ENCODE results near the gene FNIP1.
"Not testable (repeated sequence)": the region's sequence is repeated elsewhere in the genome, so short reads cannot be mapped to it uniquely, and the experiment has no call there.

Gene FNIP1

DNA sequence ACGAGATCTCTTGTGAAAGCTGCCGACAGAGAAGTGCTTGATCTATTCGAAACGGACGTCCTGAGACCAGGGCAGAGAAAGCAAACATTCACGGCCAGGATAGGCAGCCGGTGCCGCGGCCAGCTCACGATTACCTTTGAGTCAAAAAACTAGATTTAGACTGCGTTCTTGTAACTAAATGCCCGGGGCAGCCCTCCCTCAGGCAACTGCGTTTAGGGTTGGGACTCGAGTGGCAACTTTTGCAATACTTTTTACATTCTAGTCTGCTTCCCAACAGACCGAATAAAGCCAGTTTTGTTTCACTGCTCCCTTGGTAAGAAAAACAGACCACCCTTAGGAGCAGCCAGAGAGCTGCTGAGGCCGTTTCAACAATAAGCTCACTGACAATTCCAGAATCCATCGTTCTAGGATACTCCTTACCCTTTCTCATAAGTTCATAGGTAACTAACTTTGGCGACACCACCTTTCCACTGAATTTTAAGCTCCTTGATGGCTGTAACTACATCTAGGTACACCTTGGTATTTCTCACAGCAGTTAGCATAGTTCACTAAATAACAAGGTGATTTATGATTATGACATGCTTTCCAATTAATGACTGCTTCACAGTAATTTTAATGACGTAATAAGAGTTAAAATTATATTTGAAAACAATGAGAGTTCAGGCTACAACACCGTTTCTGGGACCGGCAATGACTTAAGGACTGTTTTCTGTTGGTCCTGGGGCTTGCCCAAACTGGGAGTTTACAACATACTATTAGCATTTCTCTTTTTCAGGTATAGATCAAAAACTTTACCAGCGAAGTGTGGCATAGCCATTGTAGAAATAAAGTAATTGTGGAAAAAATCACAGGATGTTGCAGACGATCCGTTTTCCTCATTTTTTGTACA is 160.9 kb downstream of the FNIP1 start:
- FAIRE-seq = no peak

GRCh38 chr5:131634996-131635683 is 161.7 kb downstream of the FNIP1 start, which contains the start of gene RAPGEF6:
RAPGEF6 (minus strand) TSS chr5:131635229; CDS start chr5:131635030, 199 bp downstream.
- FAIRE-seq = peak; percentile 97

DNA sequence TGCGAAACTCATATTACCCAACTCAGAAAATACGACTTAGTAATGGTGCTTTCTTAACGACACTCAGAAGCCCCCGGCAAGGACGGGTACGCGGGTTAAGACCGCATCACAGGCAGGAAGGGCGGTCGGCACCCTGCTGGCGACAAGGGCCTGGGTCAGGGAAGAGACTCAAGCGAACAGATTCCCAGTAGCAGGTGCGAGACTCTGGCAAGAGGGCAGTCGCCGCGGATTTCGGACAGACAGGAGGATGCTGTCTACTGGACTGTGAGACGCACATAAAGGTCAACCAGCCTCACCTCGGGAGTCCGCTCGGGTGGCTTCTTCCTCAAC is 162.2 kb downstream of the FNIP1 start:
- FAIRE-seq = no peak

DNA sequence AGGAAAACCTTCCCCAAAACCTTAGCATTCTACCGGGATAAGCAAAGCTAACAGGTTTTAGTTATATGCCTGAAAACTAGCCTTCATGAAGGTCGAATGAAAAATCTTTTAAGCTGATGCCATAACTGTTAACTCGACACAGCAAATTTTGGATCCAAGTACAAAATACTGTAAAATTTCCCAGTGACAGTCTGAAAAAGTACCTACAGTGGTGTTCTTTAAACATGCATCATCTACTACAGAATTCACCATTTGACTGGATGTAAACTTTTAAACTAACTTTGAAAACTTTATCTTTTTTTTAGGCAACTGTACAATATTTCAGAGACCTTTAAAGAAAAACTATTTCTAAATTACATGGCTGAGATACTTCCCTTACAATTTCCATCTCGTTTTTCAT is 162.6 kb downstream of the FNIP1 start:
- FAIRE-seq = no peak

GRCh38 chr5:131633830-131634229 is 163.0 kb downstream of the FNIP1 start:
- no peak for FAIRE-seq

DNA sequence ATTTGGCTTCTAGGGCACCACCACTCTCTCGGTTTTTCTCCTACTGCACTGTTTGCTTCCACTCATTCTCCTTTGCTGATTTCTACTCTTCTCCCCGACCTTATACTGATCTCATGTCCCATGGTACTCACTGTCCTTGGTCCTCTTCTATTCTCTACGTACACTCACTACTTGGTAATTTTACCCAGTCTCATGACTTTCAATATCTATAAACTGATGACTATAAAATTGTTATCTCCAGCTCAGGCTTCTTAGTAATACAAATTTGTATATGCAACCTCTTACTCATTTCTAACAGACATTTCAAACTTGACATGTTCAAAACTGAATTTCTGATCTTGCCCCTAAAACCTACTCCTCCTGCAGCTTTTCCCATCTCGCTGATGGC is 165.9 kb downstream of the FNIP1 start:
- FAIRE-seq = no peak

- no peak for FAIRE-seq
Observed at GRCh38 chr5:131630208-131630962, 166.4 kb downstream of the FNIP1 start.

GRCh38 chr5:131628990-131629389 is 167.8 kb downstream of the FNIP1 start:
- FAIRE-seq = no peak

GRCh38 chr5:131627207-131627865 is 169.5 kb downstream of the FNIP1 start:
- FAIRE-seq = no peak

- no peak for FAIRE-seq
Observed at GRCh38 chr5:131622633-131623032, 174.2 kb downstream of the FNIP1 start.

- FAIRE-seq = not testable (repeated sequence)
Observed at GRCh38 chr5:131621164-131621563, 175.7 kb downstream of the FNIP1 start.

DNA sequence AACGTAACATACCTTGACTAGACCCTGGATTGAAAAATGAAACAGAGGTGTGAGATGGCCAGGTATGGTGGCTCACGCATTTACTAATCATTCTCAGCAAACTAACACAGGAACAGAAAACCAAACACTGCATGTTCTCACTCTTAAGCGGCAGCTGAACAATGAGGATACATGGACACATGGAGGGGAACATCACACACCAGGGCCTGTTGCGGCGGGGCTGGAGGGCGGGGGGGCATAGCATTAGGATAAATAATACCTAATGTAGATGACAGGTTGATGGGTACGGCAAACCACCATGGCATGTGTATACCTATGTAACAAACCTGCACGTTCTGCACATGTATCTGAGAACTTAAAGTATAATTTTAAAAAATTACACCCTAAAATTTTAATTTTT is 177.7 kb downstream of the FNIP1 start:
- no peak for FAIRE-seq

DNA sequence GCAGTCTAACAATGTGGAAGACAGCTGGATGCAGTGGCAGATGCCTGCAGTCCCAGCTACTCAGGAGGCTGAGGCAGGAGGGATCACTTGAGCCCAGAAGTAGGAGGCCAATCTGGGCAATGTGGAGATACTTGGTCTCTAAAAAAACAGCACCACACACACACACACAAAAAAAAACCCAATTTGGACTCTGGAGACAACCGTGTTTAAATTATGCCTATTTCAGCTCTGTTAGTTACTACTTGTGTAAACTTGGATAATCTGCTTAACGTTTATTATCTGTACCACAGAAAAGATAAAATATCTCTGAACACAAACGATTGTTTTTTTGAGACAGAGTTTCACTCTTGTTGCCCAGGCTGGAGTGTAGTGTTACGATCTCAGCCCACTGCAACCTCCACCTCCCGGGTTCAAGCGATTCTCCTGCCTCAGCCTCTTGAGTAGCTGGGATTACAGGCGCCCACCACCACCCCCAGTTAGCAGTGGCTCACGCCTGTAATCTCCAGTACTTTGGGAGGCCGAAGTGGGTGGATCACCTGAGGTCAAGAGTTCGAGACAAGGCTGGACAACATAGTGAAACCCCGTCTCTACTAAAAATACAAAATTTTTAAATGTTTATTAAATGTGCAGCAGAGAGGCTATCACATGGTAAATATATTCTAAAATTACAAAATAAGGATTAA is 179.5 kb downstream of the FNIP1 start:
- no peak for FAIRE-seq

- FAIRE-seq = no peak
Observed at GRCh38 chr5:131615957-131616356, 180.9 kb downstream of the FNIP1 start.

DNA sequence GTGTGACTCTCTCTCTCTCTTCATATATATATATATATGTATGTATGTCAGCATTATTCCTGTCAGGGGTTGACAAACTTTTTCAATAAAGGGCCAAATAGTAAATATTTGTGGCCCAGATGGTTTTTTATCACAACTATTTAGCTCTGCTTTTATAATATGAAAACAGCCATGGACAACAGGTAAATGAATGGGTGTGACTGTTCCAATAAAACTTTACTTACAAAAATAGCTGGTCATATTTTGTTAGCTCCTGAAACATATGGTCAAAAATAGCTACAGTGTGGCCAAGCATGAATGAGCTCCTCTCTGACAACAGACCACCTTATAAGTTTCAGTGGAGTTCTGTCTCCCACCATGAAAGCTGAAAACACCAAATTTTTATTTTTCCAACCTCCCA is 183.4 kb downstream of the FNIP1 start:
- FAIRE-seq = no peak

- no peak for FAIRE-seq
Observed at GRCh38 chr5:131611064-131611381, 185.8 kb downstream of the FNIP1 start.

DNA sequence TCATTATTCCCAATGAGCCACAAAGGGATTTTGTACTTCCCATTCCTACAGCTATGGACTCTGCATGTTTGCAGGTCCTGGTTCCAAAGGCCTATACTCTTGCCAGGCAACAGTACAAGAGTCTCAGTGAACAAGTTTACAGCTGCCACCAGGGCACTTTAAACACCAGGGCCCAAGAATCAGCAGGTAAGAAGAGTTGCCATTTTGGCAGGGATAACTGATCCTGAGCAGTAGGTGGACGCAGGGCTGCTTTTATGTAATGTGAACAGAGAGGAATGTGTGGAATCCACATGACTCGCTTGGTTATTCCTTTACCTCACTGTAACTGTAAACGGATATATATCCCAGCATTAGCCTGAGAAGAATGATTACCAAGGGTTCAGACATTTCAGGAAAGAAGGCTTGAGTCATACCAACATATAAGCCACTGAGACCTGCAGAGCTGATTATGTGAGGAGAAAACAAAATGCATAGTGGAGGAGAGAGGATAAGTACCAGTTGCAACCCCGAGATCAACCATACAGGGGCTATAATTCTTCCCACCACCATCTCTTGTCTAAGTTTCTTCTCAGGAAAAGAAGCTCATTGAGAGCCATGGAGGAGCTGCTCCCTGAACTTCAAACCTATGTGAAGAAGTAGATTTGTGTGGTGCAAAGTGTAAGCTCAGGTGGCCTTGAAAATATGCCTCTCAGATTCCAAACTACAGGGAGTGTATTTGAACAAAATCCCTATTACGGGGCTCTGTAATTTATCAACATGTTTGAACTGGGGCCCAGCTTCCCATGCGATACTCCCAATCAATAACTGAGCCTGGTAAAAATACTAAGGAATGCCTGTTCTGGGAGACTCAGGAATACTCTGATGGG is 186.4 kb downstream of the FNIP1 start:
- no peak for FAIRE-seq

GRCh38 chr5:131609774-131610173 is 187.0 kb downstream of the FNIP1 start:
- no peak for FAIRE-seq

- FAIRE-seq = no peak
Observed at GRCh38 chr5:131608597-131608996, 188.2 kb downstream of the FNIP1 start.

DNA sequence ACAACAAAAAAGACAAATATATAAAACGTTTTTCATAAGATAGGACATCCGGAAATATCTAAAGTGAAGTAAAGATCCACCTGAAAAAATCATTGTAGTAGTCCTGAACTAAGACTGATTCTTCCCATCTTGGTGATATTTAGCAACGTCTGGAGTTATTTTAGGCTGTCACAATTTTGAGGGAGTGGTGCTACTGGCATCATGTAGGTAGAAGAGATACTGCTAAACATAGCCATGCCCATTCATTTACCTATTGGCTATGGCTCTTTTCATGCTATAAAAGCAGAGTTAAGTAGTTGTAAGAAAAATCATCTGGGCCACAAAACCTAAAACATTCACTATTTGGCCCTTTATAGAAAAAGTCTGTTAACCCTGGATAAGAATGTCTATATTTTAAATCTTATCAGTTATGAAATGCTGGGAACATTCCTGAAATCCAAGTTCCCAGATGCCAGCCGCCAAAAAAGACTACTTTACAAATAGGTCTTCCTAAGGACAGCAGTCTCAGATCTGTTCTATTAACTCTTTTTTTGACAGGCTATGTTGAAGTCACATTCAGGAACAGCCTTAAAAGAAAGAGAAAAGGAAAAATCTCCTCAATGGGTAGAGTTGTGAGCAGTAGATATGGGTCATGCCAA is 188.8 kb downstream of the FNIP1 start:
- FAIRE-seq = no peak

- FAIRE-seq = no peak
Observed at GRCh38 chr5:131607418-131607817, 189.4 kb downstream of the FNIP1 start.

Data from endometrium (tissue), 2 donors.